Stimulated activated naive CD8-positive, alpha-beta T cell treated with anti-CD3 and anti-CD28 coated beads, Interleukin-15, Interleukin-2, amounts not matched to agents 100 U/mL and 50 U/mL, for 24 hours (primary cell): ENCODE results near the gene CAND2.
"Not testable (repeated sequence)": the region's sequence is repeated elsewhere in the genome, so short reads cannot be mapped to it uniquely, and the experiment has no call there.

Source experiments
- ATAC-seq: fragments of 150-1000 bp; cut with Tn5 transposase; one replicate; pipeline ENCODE4 v1.10.0; 2021
- DNase-seq: peaks from one replicate; pipeline ENCODE4 v3.0.0; 2021

CAND2 gene

GRCh38 chr3:12862387-12862786, 65.9 kb downstream of the CAND2 start:
- ATAC-seq, result no peak
- no peak for DNase-seq

GRCh38 chr3:12865271-12865670, 68.8 kb downstream of the CAND2 start:
- DNase-seq (no peak), ATAC-seq (no peak)

- DNase-seq (no peak), ATAC-seq (no peak)
Measured at GRCh38 chr3:12866836-12867235, 70.4 kb downstream of the CAND2 start.

- ATAC-seq (peak; percentile 72), DNase-seq (peak; percentile 72)
Measured at GRCh38 chr3:12868039-12869034, 71.9 kb downstream of the CAND2 start.

GRCh38 chr3:12869035-12869621, 72.6 kb downstream of the CAND2 start:
- peak; percentile 64 for DNase-seq
- ATAC-seq, result peak; percentile 28

- ATAC-seq, result no peak
- DNase-seq, result no peak
Measured at GRCh38 chr3:12870942-12871341, 74.5 kb downstream of the CAND2 start.

- DNase-seq (no peak), ATAC-seq (no peak)
Measured at GRCh38 chr3:12871404-12871983, 75.0 kb downstream of the CAND2 start.

GRCh38 chr3:12875857-12876836, 79.7 kb downstream of the CAND2 start:
- ATAC-seq (peak; percentile 31), DNase-seq (peak; percentile 32)

GRCh38 chr3:12877040-12877439, 80.6 kb downstream of the CAND2 start:
- ATAC-seq (no peak), DNase-seq (no peak)

GRCh38 chr3:12878141-12878574, 81.7 kb downstream of the CAND2 start:
- DNase-seq (no peak), ATAC-seq (no peak)

- not testable (repeated sequence) for ATAC-seq, DNase-seq
Measured at GRCh38 chr3:12878758-12879157, 82.3 kb downstream of the CAND2 start.

GRCh38 chr3:12879191-12879815, 82.8 kb downstream of the CAND2 start:
- no peak for DNase-seq

GRCh38 chr3:12881858-12882257, 85.4 kb downstream of the CAND2 start:
- not testable (repeated sequence) for DNase-seq, ATAC-seq

More at GRCh38 chr3:12879191-12879815, 82.8 kb downstream of the CAND2 start:
- ATAC-seq, result no peak

- ATAC-seq (no peak), DNase-seq (no peak)
Measured at GRCh38 chr3:12882336-12883310, 86.1 kb downstream of the CAND2 start.

GRCh38 chr3:12884186-12884680, 87.8 kb downstream of the CAND2 start:
- ATAC-seq (no peak), DNase-seq (no peak)
